Hepatocyte (in vitro differentiated cells): ENCODE measurements around the gene CDCP1.

Experiments used
- EZH2 ChIP-seq: fragments of 200-600 bp; sonication (generic); IDR thresholded peaks from 2 replicates; pipeline ENCODE4 v1.6.1; 2016; ENCODE audit warnings: antibody characterized with exemption, mild to moderate bottlenecking, borderline replicate concordance
- TF ChIP-seq, protein P1 (sequence below): fragments of 200-600 bp; sonication (generic); IDR thresholded peaks from 2 replicates; pipeline ENCODE4 v1.5.1; 2016; ENCODE audit warnings: antibody characterized with exemption, mild to moderate bottlenecking; ENCODE audit not compliant: poor library complexity

DNA sequence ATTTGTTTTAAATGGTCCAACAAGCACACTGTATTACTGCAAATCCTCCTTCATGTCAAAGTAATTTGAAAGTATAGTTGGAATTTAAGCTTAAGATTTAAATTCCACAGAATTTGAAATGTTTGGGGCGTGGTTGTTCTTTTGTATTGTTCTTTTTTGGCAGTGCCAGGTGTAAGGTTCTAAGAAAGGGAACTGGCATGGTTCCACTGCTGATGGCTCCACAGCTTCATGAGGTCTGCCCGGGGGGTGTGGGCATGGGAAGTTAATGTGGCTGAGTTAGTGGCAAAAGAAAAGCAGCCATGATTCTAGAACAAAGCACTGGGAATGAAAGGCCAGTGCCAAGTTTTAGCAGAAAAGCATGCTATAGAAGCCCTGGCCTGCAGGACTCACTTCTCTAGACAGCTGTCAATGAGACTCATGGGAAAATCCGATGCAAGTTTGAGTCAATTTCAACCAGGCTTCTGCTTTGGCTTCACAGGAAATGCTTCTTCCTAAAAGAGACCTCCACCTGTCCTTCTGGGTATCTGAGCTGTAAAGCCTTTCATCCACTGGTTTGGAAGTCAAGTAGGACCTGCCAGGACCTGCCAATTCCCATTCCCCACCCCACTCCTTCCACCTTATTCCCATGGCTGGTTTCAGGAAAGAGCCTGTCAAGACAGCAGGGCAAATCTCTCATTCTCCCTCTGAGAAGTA lies 18.9 kb downstream of the CDCP1 start:
- TF ChIP-seq, protein P1, sequence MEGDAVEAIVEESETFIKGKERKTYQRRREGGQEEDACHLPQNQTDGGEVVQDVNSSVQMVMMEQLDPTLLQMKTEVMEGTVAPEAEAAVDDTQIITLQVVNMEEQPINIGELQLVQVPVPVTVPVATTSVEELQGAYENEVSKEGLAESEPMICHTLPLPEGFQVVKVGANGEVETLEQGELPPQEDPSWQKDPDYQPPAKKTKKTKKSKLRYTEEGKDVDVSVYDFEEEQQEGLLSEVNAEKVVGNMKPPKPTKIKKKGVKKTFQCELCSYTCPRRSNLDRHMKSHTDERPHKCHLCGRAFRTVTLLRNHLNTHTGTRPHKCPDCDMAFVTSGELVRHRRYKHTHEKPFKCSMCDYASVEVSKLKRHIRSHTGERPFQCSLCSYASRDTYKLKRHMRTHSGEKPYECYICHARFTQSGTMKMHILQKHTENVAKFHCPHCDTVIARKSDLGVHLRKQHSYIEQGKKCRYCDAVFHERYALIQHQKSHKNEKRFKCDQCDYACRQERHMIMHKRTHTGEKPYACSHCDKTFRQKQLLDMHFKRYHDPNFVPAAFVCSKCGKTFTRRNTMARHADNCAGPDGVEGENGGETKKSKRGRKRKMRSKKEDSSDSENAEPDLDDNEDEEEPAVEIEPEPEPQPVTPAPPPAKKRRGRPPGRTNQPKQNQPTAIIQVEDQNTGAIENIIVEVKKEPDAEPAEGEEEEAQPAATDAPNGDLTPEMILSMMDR, result no peak
- no peak for TF ChIP-seq EZH2
